Upper lobe of left lung (tissue), 4 donors: ENCODE data around the gene FLOT1.

Experiments
- EP300 ChIP-seq, 4 donors: sonication (generic); formaldehyde crosslinking; IDR thresholded peaks; one replicate each; pipeline ENCODE4 v1.5.1; 2017; ENCODE audit warnings: antibody characterized with exemption in 4 of 4, control low read depth in 2 of 4
- POLR2AphosphoS5 ChIP-seq, 2 donors: sonication (generic); formaldehyde crosslinking; IDR thresholded peaks; one replicate each; pipeline ENCODE4 v1.5.1; 2017; ENCODE audit warnings: antibody characterized with exemption in 2 of 2

GRCh38 chr6:30767944-30768301 lies 25.4 kb upstream of the FLOT1 start:
- TF ChIP-seq POLR2AphosphoS5 (IDR thresholded peaks at IDR 0.05) (no peak), EP300 (IDR thresholded peaks at IDR 0.05) (no peak)
